Stomach smooth muscle (tissue), 2 donors: Measurements from ENCODE around the gene IL31.
"Not testable (repeated sequence)": the region's sequence is repeated elsewhere in the genome, so short reads cannot be mapped to it uniquely, and the experiment has no call there.

ENCODE experiments used
- H3K27ac ChIP-seq: one replicate; pipeline ENCODE4 v1.7.0; 2013; ENCODE audit warnings: mild to moderate bottlenecking, low read length, inconsistent platforms
- H3K27me3 ChIP-seq, 2 donors: one replicate each; pipeline ENCODE4 v1.7.0; 2013; ENCODE audit warnings: low read length in 2 of 2; ENCODE audit not compliant: insufficient read depth in 2 of 2, control insufficient read depth in 1 of 2
- H3K36me3 ChIP-seq, 2 donors: one replicate each; pipeline ENCODE4 v1.7.0; 2013; ENCODE audit warnings: low read length in 2 of 2; ENCODE audit not compliant: control insufficient read depth in 2 of 2, insufficient read depth in 2 of 2
- H3K4me1 ChIP-seq: one replicate; pipeline ENCODE4 v1.7.0; 2013; ENCODE audit warnings: low read length; ENCODE audit not compliant: control insufficient read depth, insufficient read depth
- H3K4me3 ChIP-seq, 2 donors: one replicate each; pipeline ENCODE4 v1.7.0; 2013; ENCODE audit warnings: low read length in 2 of 2
- H3K9ac ChIP-seq, 2 donors: one replicate each; pipeline ENCODE4 v1.7.0; 2013; ENCODE audit warnings: low read length in 2 of 2, mild to moderate bottlenecking in 1 of 2
- H3K9me3 ChIP-seq, 2 donors: one replicate each; pipeline ENCODE4 v1.7.0; 2013; ENCODE audit warnings: low read length in 2 of 2; ENCODE audit not compliant: control insufficient read depth in 2 of 2
- donor health status: healthy.
- donor health status: Pancreatic carcinoma.

The IL31 gene

GRCh38 chr12:122203301-122204166, 29.5 kb upstream of the IL31 start, which contains the start of gene B3GNT4:
Gene B3GNT4 (plus strand): TSS chr12:122203709. CDS start chr12:122204619, 910 bp downstream.
- peaks cover 14% of the 10 kb centered on the region for H3K4me1 ChIP-seq
- H3K27me3 ChIP-seq: peaks cover 36 to 51% of the 10 kb centered on the region in 2 donors
- no peak within 1 kb of the TSS for H3K27ac ChIP-seq
- H3K9ac ChIP-seq: no peak within 1 kb of the TSS
- peak within 1 kb of the TSS; percentile 60 to 74 for H3K4me3 ChIP-seq
- no peaks in the 10 kb centered on the region for H3K9me3 ChIP-seq
- peaks cover 14 to 18% of the 10 kb centered on the region in 2 donors for H3K36me3 ChIP-seq

- peaks cover 7 to 11% of the 10 kb centered on the region in 2 donors for H3K36me3 ChIP-seq
- H3K27me3 ChIP-seq: peaks cover 38 to 51% of the 10 kb centered on the region in 2 donors
- peak overlapping the region; percentile 60 to 74 for H3K4me3 ChIP-seq
- peaks cover 14% of the 10 kb centered on the region for H3K4me1 ChIP-seq
- not testable (repeated sequence) for H3K9me3 ChIP-seq, H3K9ac ChIP-seq, H3K27ac ChIP-seq
Measured at GRCh38 chr12:122202811-122203210, 28.8 kb upstream of the IL31 start.

GRCh38 chr12:122202017-122202416, 28.0 kb upstream of the IL31 start:
- Histone ChIP-seq H3K27ac (no peak overlapping the region), H3K36me3 (peaks cover 3% of the 10 kb centered on the region in 2 donors), H3K9me3 (no peaks in the 10 kb centered on the region), H3K4me3 (no peak overlapping the region), H3K27me3 (peaks cover 38 to 51% of the 10 kb centered on the region in 2 donors), H3K9ac (no peak overlapping the region), H3K4me1 (peaks cover 14% of the 10 kb centered on the region)

GRCh38 chr12:122201381-122201780, 27.4 kb upstream of the IL31 start:
- Histone ChIP-seq H3K4me1 (peaks cover 14% of the 10 kb centered on the region), H3K9me3 (no peaks in the 10 kb centered on the region), H3K9ac (no peak overlapping the region), H3K27me3 (peaks cover 38 to 51% of the 10 kb centered on the region in 2 donors), H3K36me3 (no peaks in the 10 kb centered on the region), H3K4me3 (no peak overlapping the region), H3K27ac (no peak overlapping the region)

GRCh38 chr12:122200541-122201175, 26.6 kb upstream of the IL31 start:
- Histone ChIP-seq H3K4me3 (no peak overlapping the region), H3K36me3 (no peaks in the 10 kb centered on the region), H3K4me1 (peaks cover 14% of the 10 kb centered on the region), H3K9ac (no peak overlapping the region), H3K27me3 (peaks cover 38 to 50% of the 10 kb centered on the region in 2 donors), H3K9me3 (no peaks in the 10 kb centered on the region), H3K27ac (no peak overlapping the region)

GRCh38 chr12:122199484-122200355, 25.7 kb upstream of the IL31 start:
- Histone ChIP-seq H3K27me3 (peaks cover 31 to 41% of the 10 kb centered on the region in 2 donors), H3K36me3 (no peaks in the 10 kb centered on the region), H3K27ac (no peak overlapping the region), H3K4me1 (peaks cover 11% of the 10 kb centered on the region), H3K9me3 (no peaks in the 10 kb centered on the region), H3K9ac (no peak overlapping the region), H3K4me3 (no peak overlapping the region)

- Histone ChIP-seq H3K9ac (no peak overlapping the region), H3K27ac (no peak overlapping the region), H3K4me1 (no peaks in the 10 kb centered on the region), H3K4me3 (no peak overlapping the region), H3K36me3 (no peaks in the 10 kb centered on the region), H3K27me3 (peaks cover 20 to 23% of the 10 kb centered on the region in 2 donors), H3K9me3 (no peaks in the 10 kb centered on the region)
Measured at GRCh38 chr12:122197612-122197966, 23.6 kb upstream of the IL31 start.

- H3K4me1 ChIP-seq: no peaks in the 10 kb centered on the region
- H3K9me3 ChIP-seq: no peaks in the 10 kb centered on the region
- no peak overlapping the region for H3K9ac ChIP-seq
- no peak overlapping the region for H3K27ac ChIP-seq
- peaks cover 4 to 14% of the 10 kb centered on the region in 2 donors for H3K27me3 ChIP-seq
- no peak overlapping the region for H3K4me3 ChIP-seq
- H3K36me3 ChIP-seq: no peaks in the 10 kb centered on the region
Measured at GRCh38 chr12:122195405-122195804, 21.4 kb upstream of the IL31 start.

GRCh38 chr12:122194804-122195203, 20.8 kb upstream of the IL31 start:
- Histone ChIP-seq H3K36me3 (no peaks in the 10 kb centered on the region), H3K4me3 (no peak overlapping the region)

GRCh38 chr12:122192441-122192840, 18.4 kb upstream of the IL31 start:
- Histone ChIP-seq H3K4me1 (no peaks in the 10 kb centered on the region), H3K9ac (no peak overlapping the region), H3K27me3 (peaks cover 0 to 3% of the 10 kb centered on the region in 2 donors), H3K27ac (no peak overlapping the region), H3K36me3 (no peaks in the 10 kb centered on the region), H3K4me3 (no peak overlapping the region), H3K9me3 (no peaks in the 10 kb centered on the region)

More at GRCh38 chr12:122194804-122195203, 20.8 kb upstream of the IL31 start:
- no peaks in the 10 kb centered on the region for H3K4me1 ChIP-seq
- peaks cover 0 to 8% of the 10 kb centered on the region in 2 donors for H3K27me3 ChIP-seq
- H3K27ac ChIP-seq: no peak overlapping the region
- no peaks in the 10 kb centered on the region for H3K9me3 ChIP-seq
- no peak overlapping the region for H3K9ac ChIP-seq
